Spleen (tissue), 7 donors: ENCODE measurements around the gene SLC8A1.

Experiments
- POLR2A ChIP-seq, 3 donors: fragments of 450-650 bp; IDR thresholded peaks; one replicate each; pipeline ENCODE4 v1.5.1; 2017; ENCODE audit warnings: antibody characterized with exemption in 3 of 3, mild to moderate bottlenecking in 1 of 3
- TF ChIP-seq, protein P1 (sequence below), 11 experiments: fragments of 200-600 bp in 7 of 11; fragments of 450-650 bp in 4 of 11; sonication (generic) in 4 of 11; IDR thresholded peaks in 8 of 11; conservative IDR thresholded peaks in 3 of 11; 1 replicate in 7 of 11; 2 replicates in 4 of 11; pipeline versions ENCODE4 v1.4.0 to v1.8.0; 2016 to 2021; ENCODE audit warnings: antibody characterized with exemption in 11 of 11, inconsistent platforms in 4 of 11, mild to moderate bottlenecking in 1 of 11
- donor health status: DM: no; HTN: no; CAD: no; lungs with moderate emphysema.
- donor health status: DM: no; HTN: no; CAD: no.
- donor health status: DM: no; HTN: no; CAD: no.

DNA sequence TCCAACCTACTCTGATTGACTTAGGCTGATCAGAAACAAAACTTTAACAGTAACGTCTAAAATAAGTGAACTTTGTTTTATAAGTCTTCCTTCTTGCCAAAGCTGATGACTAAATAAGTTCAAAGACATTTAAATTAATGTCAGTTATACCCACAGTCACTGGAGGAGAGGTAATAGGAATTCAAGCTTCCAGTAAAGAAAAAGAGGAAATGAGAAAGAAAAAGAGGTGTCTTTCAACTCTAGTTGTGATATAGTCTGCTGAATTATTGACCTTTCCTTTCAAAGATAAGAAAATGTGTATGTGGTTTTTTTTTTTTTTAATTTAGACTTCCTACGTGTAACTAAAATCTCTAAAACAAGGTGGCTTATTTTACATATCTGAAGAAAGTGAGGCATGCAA lies 191.5 kb downstream of the SLC8A1 start:
- no peak for TF ChIP-seq POLR2A (IDR thresholded peaks at IDR 0.05)
- TF ChIP-seq, protein P1, sequence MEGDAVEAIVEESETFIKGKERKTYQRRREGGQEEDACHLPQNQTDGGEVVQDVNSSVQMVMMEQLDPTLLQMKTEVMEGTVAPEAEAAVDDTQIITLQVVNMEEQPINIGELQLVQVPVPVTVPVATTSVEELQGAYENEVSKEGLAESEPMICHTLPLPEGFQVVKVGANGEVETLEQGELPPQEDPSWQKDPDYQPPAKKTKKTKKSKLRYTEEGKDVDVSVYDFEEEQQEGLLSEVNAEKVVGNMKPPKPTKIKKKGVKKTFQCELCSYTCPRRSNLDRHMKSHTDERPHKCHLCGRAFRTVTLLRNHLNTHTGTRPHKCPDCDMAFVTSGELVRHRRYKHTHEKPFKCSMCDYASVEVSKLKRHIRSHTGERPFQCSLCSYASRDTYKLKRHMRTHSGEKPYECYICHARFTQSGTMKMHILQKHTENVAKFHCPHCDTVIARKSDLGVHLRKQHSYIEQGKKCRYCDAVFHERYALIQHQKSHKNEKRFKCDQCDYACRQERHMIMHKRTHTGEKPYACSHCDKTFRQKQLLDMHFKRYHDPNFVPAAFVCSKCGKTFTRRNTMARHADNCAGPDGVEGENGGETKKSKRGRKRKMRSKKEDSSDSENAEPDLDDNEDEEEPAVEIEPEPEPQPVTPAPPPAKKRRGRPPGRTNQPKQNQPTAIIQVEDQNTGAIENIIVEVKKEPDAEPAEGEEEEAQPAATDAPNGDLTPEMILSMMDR (IDR thresholded peaks at IDR 0.05 in 8 of 11, conservative IDR thresholded peaks at IDR 0.05 in 3 of 11): no peak
